PC-3 (cell line): ENCODE data around the gene NEK1. TPM values are rescaled to one million over a fixed set of nuclear protein-coding genes. Genes with fewer than 3 reads are reported as not detected.
"Not testable (repeated sequence)": the region's sequence is repeated elsewhere in the genome, so short reads cannot be mapped to it uniquely, and the experiment has no call there.

ENCODE experiments used
- ATAC-seq: fragments of 200-7000 bp; cut with Tn5 transposase; 2 replicates; pipeline ENCODE4 v1.9.1; 2020; ENCODE audit warnings: mild to moderate bottlenecking, moderate library complexity
- BruUV-seq: library from RNA; stranded (reverse); fragments of 400-500 nt; replicated peaks from 2 replicates; lab custom pipeline; 2021; lab: Mats Ljungman, UMichigan
- CTCF ChIA-PET: fragments of 300-600 bp; sonication (Branson Sonifier 250); formaldehyde crosslinking; loops from one replicate; lab custom pipeline; 2022; ENCODE audit warnings: antibody characterized with exemption; lab: Charles Lee
- POLR2A ChIA-PET: fragments of 300-600 bp; sonication (Branson Sonifier 250); formaldehyde crosslinking; loops from one replicate; lab custom pipeline; 2022; ENCODE audit warnings: antibody characterized with exemption; ENCODE audit not compliant: unreplicated experiment; lab: Charles Lee
- DNase-seq: peaks from one replicate; pipeline ENCODE4 v3.0.0-alpha.2; 2015
- H2AFZ ChIP-seq: fragments of 300-600 bp; sonication (generic); 2 replicates; pipeline ENCODE4 v1.6.0; 2016; ENCODE audit warnings: antibody characterized with exemption, low read length
- H3F3A ChIP-seq: fragments of 300-600 bp; sonication (generic); one replicate; pipeline ENCODE4 v1.6.0; 2017; ENCODE audit warnings: antibody characterized with exemption, low read length, control low read depth, mild to moderate bottlenecking; ENCODE audit not compliant: unreplicated experiment
- H3K27ac ChIP-seq: fragments of 300-600 bp; sonication (generic); 2 replicates; pipeline ENCODE4 v1.5.1; 2016; ENCODE audit warnings: mild to moderate bottlenecking, low read length
- H3K27me3 ChIP-seq: fragments of 300-600 bp; sonication (generic); 2 replicates; pipeline ENCODE4 v1.6.1; 2016; ENCODE audit warnings: low read length, mixed read lengths
- H3K36me3 ChIP-seq: fragments of 300-600 bp; sonication (generic); 2 replicates; pipeline ENCODE4 v1.6.1; 2016; ENCODE audit warnings: low read depth, mixed run types, low read length, mixed read lengths
- H3K4me1 ChIP-seq: fragments of 300-600 bp; sonication (generic); 2 replicates; pipeline ENCODE4 v1.5.1; 2016; ENCODE audit warnings: low read length; ENCODE audit not compliant: insufficient read depth
- H3K4me2 ChIP-seq: fragments of 300-600 bp; sonication (generic); 2 replicates; pipeline ENCODE4 v1.6.0; 2016; ENCODE audit warnings: low read length
- H3K4me3 ChIP-seq: fragments of 300-600 bp; sonication (generic); 2 replicates; pipeline ENCODE4 v1.5.1; 2016; ENCODE audit warnings: mild to moderate bottlenecking, low read length, mixed read lengths
- H3K79me2 ChIP-seq: fragments of 300-600 bp; sonication (generic); 2 replicates; pipeline ENCODE4 v1.6.1; 2017; ENCODE audit warnings: low read length, mixed read lengths
- H3K9ac ChIP-seq: fragments of 300-600 bp; sonication (generic); 2 replicates; pipeline ENCODE4 v1.6.0; 2016; ENCODE audit warnings: mild to moderate bottlenecking, low read length
- H3K9me2 ChIP-seq: fragments of 300-600 bp; sonication (generic); replicated peaks from 2 replicates; pipeline ENCODE4 v1.6.1; 2016; ENCODE audit warnings: mixed run types, low read length, mixed read lengths
- H3K9me3 ChIP-seq: fragments of 300-600 bp; sonication (generic); 2 replicates; pipeline ENCODE4 v1.6.1; 2016; ENCODE audit warnings: low read length, mixed read lengths
- H4K20me1 ChIP-seq: fragments of 300-600 bp; sonication (generic); 2 replicates; pipeline ENCODE4 v1.6.1; 2016; ENCODE audit warnings: low read length, mixed read lengths
- EZH2 ChIP-seq: fragments of 300-600 bp; sonication (generic); IDR thresholded peaks from one replicate; pipeline ENCODE4 v1.6.1; 2017; ENCODE audit warnings: antibody characterized with exemption, mild to moderate bottlenecking, low read length; ENCODE audit not compliant: unreplicated experiment
- EZH2phosphoT487 ChIP-seq: fragments of 300-600 bp; sonication (generic); IDR thresholded peaks from 2 replicates; pipeline ENCODE4 v1.6.1; 2018; ENCODE audit warnings: mild to moderate bottlenecking, antibody characterized with exemption, low read length, borderline replicate concordance
- intact Hi-C: fragments of 100-400 bp; cut with micrococcal nuclease; formaldehyde crosslinking; loops from 2 replicates; pipeline ENCODE4 v1.9.0; 2023
- total RNA-seq: library from RNA; depleted of rRNA; stranded (reverse); fragments of >200 nt; gene quantifications from 2 replicates; pipeline ENCODE4 v1.2.3, GENCODE V29; 2014
- TF ChIP-seq, protein P1 (sequence below): fragments of 300-600 bp; sonication (generic); conservative IDR thresholded peaks from 2 replicates; pipeline ENCODE4 v1.5.1; 2017; ENCODE audit warnings: antibody characterized with exemption, low read depth, mild to moderate bottlenecking, low read length

The NEK1 gene
- total RNA-seq, 1 experiment from 2014 or later = 4.3 TPM

DNA sequence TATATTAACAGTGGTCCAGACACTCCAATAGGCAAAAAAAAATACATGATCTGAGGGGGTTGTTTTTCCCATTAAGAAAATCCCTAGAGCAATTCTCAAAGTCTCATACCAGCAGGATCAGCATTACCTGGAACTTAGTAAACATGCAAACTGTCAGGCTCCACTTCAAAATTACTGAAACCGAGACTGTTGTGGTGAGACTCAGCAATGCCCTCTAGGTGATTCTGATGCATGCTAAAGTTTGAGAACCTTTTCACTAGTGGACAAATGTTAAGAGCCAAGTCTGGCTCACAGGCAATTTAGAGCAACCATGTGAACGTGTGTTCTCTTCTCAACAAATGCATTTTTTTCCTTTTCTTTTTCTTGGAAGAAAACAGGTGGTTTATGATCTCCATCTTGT, 30.2 kb downstream of the NEK1 start:
- H4K20me1 ChIP-seq = no peaks in the 10 kb centered on the region
- H3K27ac ChIP-seq = no peak overlapping the region
- POLR2A ChIA-PET = no interaction called here
- H3K36me3 ChIP-seq = no peaks in the 10 kb centered on the region
- TF ChIP-seq, protein P1, sequence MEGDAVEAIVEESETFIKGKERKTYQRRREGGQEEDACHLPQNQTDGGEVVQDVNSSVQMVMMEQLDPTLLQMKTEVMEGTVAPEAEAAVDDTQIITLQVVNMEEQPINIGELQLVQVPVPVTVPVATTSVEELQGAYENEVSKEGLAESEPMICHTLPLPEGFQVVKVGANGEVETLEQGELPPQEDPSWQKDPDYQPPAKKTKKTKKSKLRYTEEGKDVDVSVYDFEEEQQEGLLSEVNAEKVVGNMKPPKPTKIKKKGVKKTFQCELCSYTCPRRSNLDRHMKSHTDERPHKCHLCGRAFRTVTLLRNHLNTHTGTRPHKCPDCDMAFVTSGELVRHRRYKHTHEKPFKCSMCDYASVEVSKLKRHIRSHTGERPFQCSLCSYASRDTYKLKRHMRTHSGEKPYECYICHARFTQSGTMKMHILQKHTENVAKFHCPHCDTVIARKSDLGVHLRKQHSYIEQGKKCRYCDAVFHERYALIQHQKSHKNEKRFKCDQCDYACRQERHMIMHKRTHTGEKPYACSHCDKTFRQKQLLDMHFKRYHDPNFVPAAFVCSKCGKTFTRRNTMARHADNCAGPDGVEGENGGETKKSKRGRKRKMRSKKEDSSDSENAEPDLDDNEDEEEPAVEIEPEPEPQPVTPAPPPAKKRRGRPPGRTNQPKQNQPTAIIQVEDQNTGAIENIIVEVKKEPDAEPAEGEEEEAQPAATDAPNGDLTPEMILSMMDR = no peak
- TF ChIP-seq EZH2 (no peak), EZH2phosphoT487 (no peak)
- CTCF ChIA-PET = no interaction called here
- intact Hi-C loops = no loop called here
- H3K79me2 ChIP-seq = no peaks in the 10 kb centered on the region
- BruUV-seq = no TSS peak
- H3K9me3 ChIP-seq = no peaks in the 10 kb centered on the region
- H3K4me2 ChIP-seq = no peak overlapping the region
- H3F3A ChIP-seq = no peaks in the 10 kb centered on the region
- DNase-seq (no peak), ATAC-seq (no peak)
- no peaks in the 10 kb centered on the region for H3K27me3 ChIP-seq
- H2AFZ ChIP-seq = no peak overlapping the region
- no peak overlapping the region for H3K9ac ChIP-seq
- H3K9me2 ChIP-seq = no peaks in the 10 kb centered on the region
- no peaks in the 10 kb centered on the region for H3K4me1 ChIP-seq
- no peak overlapping the region for H3K4me3 ChIP-seq

DNA sequence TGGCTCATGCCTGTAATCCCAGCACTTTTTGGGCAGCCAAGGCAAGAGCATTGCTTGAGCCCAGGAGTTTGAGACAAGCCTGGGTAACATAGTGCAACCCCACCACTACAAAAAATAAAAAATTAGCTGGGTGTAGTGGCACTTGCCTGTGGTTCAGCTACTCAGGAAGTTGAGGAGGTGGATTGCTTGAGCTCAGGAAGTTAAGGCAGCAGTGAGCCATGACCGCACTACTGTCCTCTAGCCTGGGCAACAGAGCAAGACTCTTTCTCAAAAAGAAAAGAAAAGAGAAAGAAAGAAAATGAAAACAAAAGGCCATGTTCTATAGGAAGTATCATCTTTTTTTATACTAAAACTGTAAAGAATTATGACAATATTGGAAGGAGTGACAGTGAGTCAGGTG, 38.5 kb downstream of the NEK1 start:
- no peaks in the 10 kb centered on the region; the same call in 1 of the 2 replicates for H3K36me3 ChIP-seq
- H3F3A ChIP-seq = no peaks in the 10 kb centered on the region
- no peak overlapping the region for H3K4me3 ChIP-seq
- ATAC-seq = no peak
- no peak overlapping the region for H3K27ac ChIP-seq
- H3K9ac ChIP-seq = no peak overlapping the region
- H3K9me2 ChIP-seq = no peaks in the 10 kb centered on the region
- POLR2A ChIA-PET = no interaction called here
- H3K4me1 ChIP-seq = no peaks in the 10 kb centered on the region
- H3K79me2 ChIP-seq = no peaks in the 10 kb centered on the region
- no peaks in the 10 kb centered on the region for H4K20me1 ChIP-seq
- H2AFZ ChIP-seq = no peak overlapping the region
- no peak for DNase-seq
- TF ChIP-seq EZH2 = no peak
- no peaks in the 10 kb centered on the region for H3K9me3 ChIP-seq
- intact Hi-C loops = no loop called here
- BruUV-seq = no TSS peak
- H3K4me2 ChIP-seq = no peak overlapping the region
- CTCF ChIA-PET = no interaction called here
- H3K27me3 ChIP-seq = no peaks in the 10 kb centered on the region

DNA sequence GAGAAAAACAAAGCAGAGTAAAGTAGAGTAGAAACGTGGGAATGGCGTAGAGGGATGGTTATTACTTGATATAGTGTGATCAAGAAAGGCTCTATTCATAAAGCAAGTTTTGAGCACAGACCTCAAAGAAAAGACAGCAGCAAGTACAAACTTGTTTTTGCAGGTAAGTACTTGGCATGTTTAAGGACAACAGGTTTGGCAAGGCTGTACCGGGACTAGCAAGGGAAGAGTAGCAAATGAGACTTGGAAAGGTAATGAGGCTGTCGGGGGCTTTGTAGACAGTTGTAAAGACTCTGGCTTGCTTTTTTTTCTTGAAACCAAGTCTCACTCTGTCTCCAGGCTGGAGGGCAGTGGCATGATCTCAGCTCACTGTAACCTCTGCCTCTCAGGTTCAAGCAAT, 40.9 kb downstream of the NEK1 start:
- Histone ChIP-seq H3K27ac (no peak overlapping the region), H3F3A (no peaks in the 10 kb centered on the region), H3K9me2 (no peaks in the 10 kb centered on the region), H2AFZ (no peak overlapping the region), H3K79me2 (no peaks in the 10 kb centered on the region), H3K9ac (no peak overlapping the region), H3K4me3 (no peak overlapping the region), H4K20me1 (no peaks in the 10 kb centered on the region), H3K27me3 (no peaks in the 10 kb centered on the region), H3K9me3 (no peaks in the 10 kb centered on the region), H3K4me2 (no peak overlapping the region), H3K4me1 (no peaks in the 10 kb centered on the region), H3K36me3 (no peaks in the 10 kb centered on the region; the same call in 1 of the 2 replicates)
- ChIA-PET CTCF (no interaction called here), POLR2A (no interaction called here)
- no peak for DNase-seq
- TF ChIP-seq EZH2phosphoT487 (no peak), EZH2 (no peak)
- TF ChIP-seq, protein P1 = no peak
- no TSS peak for BruUV-seq
- no peak for ATAC-seq
- intact Hi-C loops = no loop called here

DNA sequence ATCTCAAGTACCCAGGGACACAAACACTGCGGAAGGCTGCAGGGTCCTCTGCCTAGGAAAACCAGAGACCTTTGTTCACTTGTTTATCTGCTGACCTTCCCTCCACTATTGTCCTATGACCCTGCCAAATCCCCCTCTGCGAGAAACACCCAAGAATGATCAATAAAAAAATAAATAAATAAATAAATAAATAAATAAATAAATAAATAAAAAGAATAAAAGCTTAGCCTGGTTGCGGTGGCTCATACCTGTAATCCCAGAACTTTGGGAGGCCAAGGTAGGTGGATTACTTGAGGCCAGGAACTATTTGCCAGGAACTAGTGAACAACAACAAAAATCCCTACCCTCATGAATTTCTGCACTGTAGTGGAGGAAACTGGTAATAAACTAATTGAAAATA, 41.4 kb downstream of the NEK1 start:
- H3F3A ChIP-seq, H4K20me1 ChIP-seq, intact Hi-C loops, H3K4me3 ChIP-seq, POLR2A ChIA-PET, CTCF ChIA-PET, H3K27me3 ChIP-seq, H3K79me2 ChIP-seq, H3K36me3 ChIP-seq, DNase-seq, H3K4me1 ChIP-seq, H3K9me3 ChIP-seq, BruUV-seq, H3K9me2 ChIP-seq, H2AFZ ChIP-seq, H3K27ac ChIP-seq, H3K4me2 ChIP-seq, H3K9ac ChIP-seq, ATAC-seq: not testable (repeated sequence)

DNA sequence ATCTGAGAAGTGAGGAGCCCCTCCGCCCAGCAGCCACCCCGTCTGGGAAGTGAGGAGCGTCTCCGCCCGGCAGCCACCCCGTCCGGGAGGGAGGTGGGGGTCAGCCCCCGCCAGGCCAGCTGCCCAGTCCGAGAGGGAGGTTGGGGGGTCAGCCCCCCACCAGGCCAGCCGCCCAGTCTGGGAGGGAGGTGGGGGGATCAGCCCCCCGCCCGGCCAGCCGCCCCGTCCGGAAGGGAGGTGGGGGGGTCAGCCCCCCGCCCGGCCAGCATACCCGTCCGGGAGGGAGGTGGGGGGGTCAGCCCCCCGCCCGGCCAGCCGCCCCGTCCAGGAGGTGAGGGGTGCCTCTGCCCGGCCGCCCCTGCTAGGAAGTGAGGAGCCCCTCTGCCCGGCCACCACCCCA, 42.1 kb downstream of the NEK1 start:
- DNase-seq, intact Hi-C loops, H3K4me1 ChIP-seq, H3K9me2 ChIP-seq, H3K9me3 ChIP-seq, H3K4me2 ChIP-seq, H3K36me3 ChIP-seq, H3K27ac ChIP-seq, ATAC-seq, H4K20me1 ChIP-seq, H3K27me3 ChIP-seq, H3F3A ChIP-seq, POLR2A ChIA-PET, H3K4me3 ChIP-seq, H3K9ac ChIP-seq, CTCF ChIA-PET, H3K79me2 ChIP-seq, H2AFZ ChIP-seq, BruUV-seq: not testable (repeated sequence)
